Uterus (tissue), 2 donors: ENCODE measurements around the gene OPN1MW2.
"Not testable (repeated sequence)": the region's sequence is repeated elsewhere in the genome, so short reads cannot be mapped to it uniquely, and the experiment has no call there.

Experiments used
- POLR2A ChIP-seq, 2 donors: fragments of 450-650 bp; IDR thresholded peaks; one replicate each; pipeline ENCODE4 v1.6.1; 2016; ENCODE audit warnings: antibody characterized with exemption in 2 of 2, mild to moderate bottlenecking in 1 of 2, moderate library complexity in 1 of 2
- TF ChIP-seq, protein P1 (sequence below), 4 experiments: fragments of 200-600 bp in 2 of 4; fragments of 450-650 bp in 2 of 4; sonication (generic) in 2 of 4; IDR thresholded peaks; one replicate each; pipeline ENCODE4 v1.5.1; 2016 to 2019; ENCODE audit warnings: antibody characterized with exemption in 4 of 4, mild to moderate bottlenecking in 2 of 4, moderate library complexity in 1 of 4

DNA sequence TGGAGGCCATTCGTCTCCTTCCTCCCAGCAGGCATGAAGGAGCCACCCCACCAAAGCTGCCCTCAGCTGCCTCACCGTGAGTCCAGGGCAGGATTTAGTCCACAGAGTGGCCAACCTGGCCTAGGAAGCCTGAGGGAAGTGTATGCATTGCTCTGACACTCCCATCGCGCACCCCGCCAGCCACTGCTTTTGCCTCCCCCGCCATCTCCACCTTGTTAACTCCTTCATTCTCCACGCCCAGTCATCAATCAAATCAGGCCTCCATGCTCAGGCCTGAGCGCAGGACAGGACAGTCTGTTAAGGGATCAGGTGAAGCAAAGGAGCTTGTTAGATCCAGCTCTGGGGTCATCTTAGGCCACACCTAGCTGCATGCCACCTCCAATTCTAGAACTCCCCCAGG is 26.7 kb upstream of the OPN1MW2 start:
- TF ChIP-seq, protein P1, sequence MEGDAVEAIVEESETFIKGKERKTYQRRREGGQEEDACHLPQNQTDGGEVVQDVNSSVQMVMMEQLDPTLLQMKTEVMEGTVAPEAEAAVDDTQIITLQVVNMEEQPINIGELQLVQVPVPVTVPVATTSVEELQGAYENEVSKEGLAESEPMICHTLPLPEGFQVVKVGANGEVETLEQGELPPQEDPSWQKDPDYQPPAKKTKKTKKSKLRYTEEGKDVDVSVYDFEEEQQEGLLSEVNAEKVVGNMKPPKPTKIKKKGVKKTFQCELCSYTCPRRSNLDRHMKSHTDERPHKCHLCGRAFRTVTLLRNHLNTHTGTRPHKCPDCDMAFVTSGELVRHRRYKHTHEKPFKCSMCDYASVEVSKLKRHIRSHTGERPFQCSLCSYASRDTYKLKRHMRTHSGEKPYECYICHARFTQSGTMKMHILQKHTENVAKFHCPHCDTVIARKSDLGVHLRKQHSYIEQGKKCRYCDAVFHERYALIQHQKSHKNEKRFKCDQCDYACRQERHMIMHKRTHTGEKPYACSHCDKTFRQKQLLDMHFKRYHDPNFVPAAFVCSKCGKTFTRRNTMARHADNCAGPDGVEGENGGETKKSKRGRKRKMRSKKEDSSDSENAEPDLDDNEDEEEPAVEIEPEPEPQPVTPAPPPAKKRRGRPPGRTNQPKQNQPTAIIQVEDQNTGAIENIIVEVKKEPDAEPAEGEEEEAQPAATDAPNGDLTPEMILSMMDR (IDR thresholded peaks at IDR 0.05), result not testable (repeated sequence)
- TF ChIP-seq POLR2A (IDR thresholded peaks at IDR 0.05), result not testable (repeated sequence)
